Panc1 (cell line): ENCODE data around the gene FARS2. TPM values are rescaled to one million over a fixed set of nuclear protein-coding genes. Genes with fewer than 3 reads are reported as not detected.

ENCODE experiments used
- ATAC-seq: fragments of 200-7000 bp; cut with Tn5 transposase; 2 replicates; pipeline ENCODE4 v1.9.1; 2020; ENCODE audit warnings: mild to moderate bottlenecking, moderate library complexity
- BruUV-seq: library from RNA; stranded (reverse); fragments of 400-500 nt; replicated peaks from 2 replicates; lab custom pipeline; 2021; lab: Mats Ljungman, UMichigan
- CTCF ChIA-PET: fragments of 300-600 bp; sonication (Branson Sonifier 250); formaldehyde crosslinking; loops from one replicate; lab custom pipeline; 2022; ENCODE audit warnings: antibody characterized with exemption; lab: Charles Lee
- POLR2A ChIA-PET: fragments of 300-600 bp; sonication (Branson Sonifier 250); formaldehyde crosslinking; loops from one replicate; lab custom pipeline; 2022; ENCODE audit warnings: antibody characterized with exemption; lab: Charles Lee
- DNase-seq: peaks from one replicate; pipeline ENCODE4 v3.0.0-alpha.2; 2010; ENCODE audit warnings: low read depth, low spot score
- H3K27ac ChIP-seq: 2 replicates; pipeline ENCODE4 v1.5.1; 2011; ENCODE audit warnings: mild to moderate bottlenecking, low read length, inconsistent platforms
- H3K27me3 ChIP-seq: fragments of 200-500 bp; sonication (Bioruptor generic); 2 replicates; pipeline ENCODE4 v1.6.0; 2014; ENCODE audit warnings: low read length, inconsistent platforms; ENCODE audit not compliant: control insufficient read depth, insufficient read depth
- H3K36me3 ChIP-seq: fragments of 200-500 bp; sonication (Bioruptor generic); 2 replicates; pipeline ENCODE4 v1.5.1; 2014; ENCODE audit warnings: inconsistent platforms, mild to moderate bottlenecking, low read length, moderate library complexity; ENCODE audit not compliant: control insufficient read depth, insufficient read depth
- H3K4me1 ChIP-seq: 2 replicates; pipeline ENCODE4 v1.5.1; 2011; ENCODE audit warnings: inconsistent platforms, mild to moderate bottlenecking, low read length, moderate library complexity; ENCODE audit not compliant: control insufficient read depth, insufficient read depth
- H3K4me3 ChIP-seq, 2 experiments: 2 replicates each; pipeline ENCODE4 v1.5.1; 2011 to 2012; ENCODE audit warnings: low read depth in 2 of 2, low read length in 2 of 2, mild to moderate bottlenecking in 2 of 2, inconsistent platforms in 1 of 2, moderate library complexity in 1 of 2
- H3K9me3 ChIP-seq: fragments of 200-500 bp; sonication (Bioruptor generic); 2 replicates; pipeline ENCODE4 v1.5.1; 2014; ENCODE audit warnings: low read depth, mild to moderate bottlenecking, inconsistent platforms, low read length, moderate library complexity; ENCODE audit not compliant: control insufficient read depth, insufficient read depth
- POLR2AphosphoS5 ChIP-seq: IDR thresholded peaks from 2 replicates; pipeline ENCODE4 v1.6.1; 2012; ENCODE audit warnings: mild to moderate bottlenecking, low read depth, low read length, moderate library complexity
- SIN3A ChIP-seq: IDR thresholded peaks from 2 replicates; pipeline ENCODE4 v1.6.1; 2012; ENCODE audit warnings: low read depth, mild to moderate bottlenecking, low read length, moderate library complexity, borderline replicate concordance; ENCODE audit not compliant: insufficient read depth
- TCF7L2 ChIP-seq: IDR thresholded peaks from 2 replicates; pipeline ENCODE4 v1.6.1; 2011; ENCODE audit warnings: mild to moderate bottlenecking, low read depth, low read length, inconsistent platforms
- in situ Hi-C: cut with HindIII; loops from 2 replicates; pipeline ENCODE4 v1.10.0; 2016; ENCODE audit warnings: low sequenced_read_pairs, low pct_unique_long_range_greater_than_20kb
- intact Hi-C: fragments of 100-400 bp; cut with micrococcal nuclease; formaldehyde crosslinking; loops from one replicate; pipeline ENCODE4 v1.10.0; 2022; ENCODE audit not compliant: unreplicated experiment
- total RNA-seq: library from RNA; stranded (reverse); gene quantifications from one replicate; pipeline ENCODE4 v1.2.1, GENCODE V29; 2021; ENCODE audit not compliant: unreplicated experiment
- TF ChIP-seq, protein P1 (sequence below), 2 experiments: IDR thresholded peaks; 2 replicates each; pipeline ENCODE4 v1.6.1; 2011 to 2012; ENCODE audit warnings: low read depth in 2 of 2, control low read depth in 1 of 2, low read length in 1 of 2, mild to moderate bottlenecking in 1 of 2, moderate library complexity in 1 of 2; ENCODE audit not compliant: insufficient read depth in 1 of 2
- TF ChIP-seq, protein P2 (sequence below): fragments of 450-650 bp; IDR thresholded peaks from 2 replicates; pipeline ENCODE4 v1.5.1; 2017; ENCODE audit warnings: mild to moderate bottlenecking

Gene FARS2
- total RNA-seq, 1 experiment from 2014 or later = 12.8 TPM

DNA sequence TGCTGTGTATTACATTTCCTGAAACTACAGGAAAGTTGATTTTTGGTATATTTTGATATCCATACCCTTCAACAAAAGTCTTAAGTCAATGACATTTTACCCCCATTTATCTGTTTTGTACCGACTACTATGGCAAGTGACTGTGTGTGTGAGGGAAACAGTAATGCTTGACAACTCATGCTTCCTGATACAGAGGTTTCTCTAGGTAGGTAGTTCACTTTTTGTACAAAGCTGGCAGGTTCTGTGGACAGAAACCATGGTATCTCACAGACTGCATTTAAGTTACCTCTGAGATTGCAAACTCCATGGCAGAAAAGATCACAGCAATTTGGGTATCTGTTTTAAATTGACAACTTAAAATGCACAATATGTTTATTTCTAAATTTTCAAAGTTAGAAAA, 28.8 kb downstream of the FARS2 start:
- in situ Hi-C loops (no loop called here), intact Hi-C loops (no loop called here)
- H3K9me3 ChIP-seq = no peaks in the 10 kb centered on the region
- H3K4me3 ChIP-seq = no peak overlapping the region
- TF ChIP-seq, protein P1, sequence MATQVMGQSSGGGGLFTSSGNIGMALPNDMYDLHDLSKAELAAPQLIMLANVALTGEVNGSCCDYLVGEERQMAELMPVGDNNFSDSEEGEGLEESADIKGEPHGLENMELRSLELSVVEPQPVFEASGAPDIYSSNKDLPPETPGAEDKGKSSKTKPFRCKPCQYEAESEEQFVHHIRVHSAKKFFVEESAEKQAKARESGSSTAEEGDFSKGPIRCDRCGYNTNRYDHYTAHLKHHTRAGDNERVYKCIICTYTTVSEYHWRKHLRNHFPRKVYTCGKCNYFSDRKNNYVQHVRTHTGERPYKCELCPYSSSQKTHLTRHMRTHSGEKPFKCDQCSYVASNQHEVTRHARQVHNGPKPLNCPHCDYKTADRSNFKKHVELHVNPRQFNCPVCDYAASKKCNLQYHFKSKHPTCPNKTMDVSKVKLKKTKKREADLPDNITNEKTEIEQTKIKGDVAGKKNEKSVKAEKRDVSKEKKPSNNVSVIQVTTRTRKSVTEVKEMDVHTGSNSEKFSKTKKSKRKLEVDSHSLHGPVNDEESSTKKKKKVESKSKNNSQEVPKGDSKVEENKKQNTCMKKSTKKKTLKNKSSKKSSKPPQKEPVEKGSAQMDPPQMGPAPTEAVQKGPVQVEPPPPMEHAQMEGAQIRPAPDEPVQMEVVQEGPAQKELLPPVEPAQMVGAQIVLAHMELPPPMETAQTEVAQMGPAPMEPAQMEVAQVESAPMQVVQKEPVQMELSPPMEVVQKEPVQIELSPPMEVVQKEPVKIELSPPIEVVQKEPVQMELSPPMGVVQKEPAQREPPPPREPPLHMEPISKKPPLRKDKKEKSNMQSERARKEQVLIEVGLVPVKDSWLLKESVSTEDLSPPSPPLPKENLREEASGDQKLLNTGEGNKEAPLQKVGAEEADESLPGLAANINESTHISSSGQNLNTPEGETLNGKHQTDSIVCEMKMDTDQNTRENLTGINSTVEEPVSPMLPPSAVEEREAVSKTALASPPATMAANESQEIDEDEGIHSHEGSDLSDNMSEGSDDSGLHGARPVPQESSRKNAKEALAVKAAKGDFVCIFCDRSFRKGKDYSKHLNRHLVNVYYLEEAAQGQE (IDR thresholded peaks at IDR 0.05; ENCODE audit: insufficient read depth in 1 of 2, low read depth in 2 of 2, low read length in 1 of 2) = no peak
- no peak for TF ChIP-seq POLR2AphosphoS5
- no peak for TF ChIP-seq TCF7L2
- TF ChIP-seq SIN3A = no peak
- TF ChIP-seq, protein P2, sequence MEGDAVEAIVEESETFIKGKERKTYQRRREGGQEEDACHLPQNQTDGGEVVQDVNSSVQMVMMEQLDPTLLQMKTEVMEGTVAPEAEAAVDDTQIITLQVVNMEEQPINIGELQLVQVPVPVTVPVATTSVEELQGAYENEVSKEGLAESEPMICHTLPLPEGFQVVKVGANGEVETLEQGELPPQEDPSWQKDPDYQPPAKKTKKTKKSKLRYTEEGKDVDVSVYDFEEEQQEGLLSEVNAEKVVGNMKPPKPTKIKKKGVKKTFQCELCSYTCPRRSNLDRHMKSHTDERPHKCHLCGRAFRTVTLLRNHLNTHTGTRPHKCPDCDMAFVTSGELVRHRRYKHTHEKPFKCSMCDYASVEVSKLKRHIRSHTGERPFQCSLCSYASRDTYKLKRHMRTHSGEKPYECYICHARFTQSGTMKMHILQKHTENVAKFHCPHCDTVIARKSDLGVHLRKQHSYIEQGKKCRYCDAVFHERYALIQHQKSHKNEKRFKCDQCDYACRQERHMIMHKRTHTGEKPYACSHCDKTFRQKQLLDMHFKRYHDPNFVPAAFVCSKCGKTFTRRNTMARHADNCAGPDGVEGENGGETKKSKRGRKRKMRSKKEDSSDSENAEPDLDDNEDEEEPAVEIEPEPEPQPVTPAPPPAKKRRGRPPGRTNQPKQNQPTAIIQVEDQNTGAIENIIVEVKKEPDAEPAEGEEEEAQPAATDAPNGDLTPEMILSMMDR = no peak
- ChIA-PET CTCF (no interaction called here), POLR2A (interaction anchor here (0.6 kb wide), 1 partner anchor 221 kb away, joined by 4 read pairs; no protein-coding TSS in a partner anchor)
- no peak for ATAC-seq
- no peak for DNase-seq
- no peaks in the 10 kb centered on the region for H3K36me3 ChIP-seq
- H3K4me1 ChIP-seq = no peaks in the 10 kb centered on the region
- no peaks in the 10 kb centered on the region for H3K27me3 ChIP-seq
- no TSS peak for BruUV-seq
- H3K27ac ChIP-seq = no peak overlapping the region

DNA sequence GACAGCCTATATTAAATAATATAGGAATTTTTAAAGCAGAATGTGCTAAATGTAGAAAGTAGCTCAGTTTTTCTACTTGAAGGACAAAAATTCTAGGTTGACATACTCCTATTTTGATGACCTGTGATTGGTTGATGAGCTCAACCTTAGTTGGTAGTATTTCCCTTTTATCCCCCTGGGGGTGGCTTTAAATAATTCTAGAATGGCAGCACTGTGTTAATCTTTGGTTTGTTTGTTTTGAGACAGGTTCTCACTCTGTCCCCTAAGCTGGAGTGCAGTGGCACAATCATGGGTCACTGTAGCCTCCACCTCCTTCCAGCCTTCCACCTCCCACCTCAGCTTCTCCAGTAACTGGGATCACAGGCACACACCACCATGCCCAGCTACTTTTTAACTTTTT, 29.2 kb downstream of the FARS2 start:
- Histone ChIP-seq H3K27me3 (no peaks in the 10 kb centered on the region), H3K36me3 (no peaks in the 10 kb centered on the region), H3K4me3 (no peak overlapping the region), H3K27ac (no peak overlapping the region), H3K4me1 (no peaks in the 10 kb centered on the region), H3K9me3 (no peaks in the 10 kb centered on the region)
- ChIA-PET POLR2A (no interaction called here), CTCF (no interaction called here)
- no peak for ATAC-seq
- BruUV-seq = no TSS peak
- in situ Hi-C loops = no loop called here
- TF ChIP-seq SIN3A (no peak), TCF7L2 (no peak), POLR2AphosphoS5 (no peak)
- TF ChIP-seq, protein P1 (IDR thresholded peaks at IDR 0.05; ENCODE audit: insufficient read depth in 1 of 2, low read depth in 2 of 2, low read length in 1 of 2) = no peak
- TF ChIP-seq, protein P2 = no peak
- DNase-seq = no peak
- intact Hi-C loops = no loop called here
